AG10803 (cell line): ENCODE measurements around the gene HOXC11.
A peak's percentile ranks its signal among the peaks of the same experiment; 100 is the strongest.

Experiments
- DNase-seq: peaks from one replicate; pipeline ENCODE4 v3.0.0; 2010; ENCODE audit warnings: low read depth
- H3K4me3 ChIP-seq: 2 replicates; pipeline ENCODE4 v1.5.1; 2011; ENCODE audit warnings: mild to moderate bottlenecking, low read length, control low read depth
- CTCF ChIP-seq: conservative IDR thresholded peaks from 2 replicates; pipeline ENCODE4 v1.5.1; 2011; ENCODE audit warnings: mild to moderate bottlenecking, low read length, control low read depth, inconsistent platforms

HOXC11 gene

GRCh38 chr12:54012631-54013409 is 39.9 kb downstream of the HOXC11 start:
- H3K4me3 ChIP-seq = peak overlapping the region; percentile 98
- DNase-seq = no peak
- peak; percentile 41 for TF ChIP-seq CTCF

DNA sequence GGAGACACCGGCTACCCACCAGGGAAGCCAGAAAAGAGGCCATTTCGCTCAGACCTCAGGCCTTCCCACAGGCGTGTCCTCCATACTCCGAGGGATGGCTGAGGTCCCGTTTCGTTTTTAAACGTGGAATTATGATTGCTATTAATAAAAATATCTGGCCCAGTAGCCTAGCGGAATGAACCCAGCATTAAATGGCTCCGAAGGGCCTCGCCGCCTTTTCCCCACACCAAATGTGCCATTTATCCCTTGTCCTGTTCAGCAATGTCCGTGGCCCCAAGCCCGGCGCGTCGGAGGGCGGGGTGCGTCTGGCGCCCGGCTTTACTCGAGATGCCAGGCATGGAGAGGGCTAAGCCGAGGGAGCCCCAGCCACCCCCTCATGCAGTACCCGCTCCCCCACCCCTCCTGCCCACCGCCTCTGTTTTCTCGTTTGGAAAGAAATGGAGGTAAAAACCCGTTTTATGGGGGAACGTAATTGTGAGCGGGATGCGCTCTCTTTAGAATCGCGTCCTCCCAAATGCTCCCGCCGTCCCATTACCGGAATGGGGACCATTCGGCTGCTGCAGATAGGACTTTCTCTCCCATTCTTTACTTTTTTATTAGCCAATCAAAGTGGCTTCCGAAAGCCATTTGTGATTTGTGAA is 41.6 kb downstream of the HOXC11 start:
- TF ChIP-seq CTCF = no peak
- DNase-seq = no peak
- peak overlapping the region; percentile 98 for H3K4me3 ChIP-seq

- DNase-seq = no peak
- peak overlapping the region; percentile 98 for H3K4me3 ChIP-seq
- TF ChIP-seq CTCF = no peak
Observed at GRCh38 chr12:54015018-54015931, 42.3 kb downstream of the HOXC11 start.

- no peak for DNase-seq
- H3K4me3 ChIP-seq = peak overlapping the region; percentile 98
- no peak for TF ChIP-seq CTCF
Observed at GRCh38 chr12:54016051-54016450, 43.1 kb downstream of the HOXC11 start.

GRCh38 chr12:54016478-54016964 is 43.6 kb downstream of the HOXC11 start:
- no peak for TF ChIP-seq CTCF
- peak; percentile 95 for DNase-seq
- H3K4me3 ChIP-seq = peak overlapping the region; percentile 98

- peak overlapping the region; percentile 98 for H3K4me3 ChIP-seq
- DNase-seq = no peak
- peak; percentile 24 for TF ChIP-seq CTCF
Observed at GRCh38 chr12:54017027-54017788, 44.3 kb downstream of the HOXC11 start.
